ENCODE measurements around the gene ORAI2.
A peak's percentile ranks its signal among the peaks of the same experiment; 100 is the strongest.
"Not testable (repeated sequence)": the region's sequence is repeated elsewhere in the genome, so short reads cannot be mapped to it uniquely, and the experiment has no call there.

ORAI2 gene

DNA sequence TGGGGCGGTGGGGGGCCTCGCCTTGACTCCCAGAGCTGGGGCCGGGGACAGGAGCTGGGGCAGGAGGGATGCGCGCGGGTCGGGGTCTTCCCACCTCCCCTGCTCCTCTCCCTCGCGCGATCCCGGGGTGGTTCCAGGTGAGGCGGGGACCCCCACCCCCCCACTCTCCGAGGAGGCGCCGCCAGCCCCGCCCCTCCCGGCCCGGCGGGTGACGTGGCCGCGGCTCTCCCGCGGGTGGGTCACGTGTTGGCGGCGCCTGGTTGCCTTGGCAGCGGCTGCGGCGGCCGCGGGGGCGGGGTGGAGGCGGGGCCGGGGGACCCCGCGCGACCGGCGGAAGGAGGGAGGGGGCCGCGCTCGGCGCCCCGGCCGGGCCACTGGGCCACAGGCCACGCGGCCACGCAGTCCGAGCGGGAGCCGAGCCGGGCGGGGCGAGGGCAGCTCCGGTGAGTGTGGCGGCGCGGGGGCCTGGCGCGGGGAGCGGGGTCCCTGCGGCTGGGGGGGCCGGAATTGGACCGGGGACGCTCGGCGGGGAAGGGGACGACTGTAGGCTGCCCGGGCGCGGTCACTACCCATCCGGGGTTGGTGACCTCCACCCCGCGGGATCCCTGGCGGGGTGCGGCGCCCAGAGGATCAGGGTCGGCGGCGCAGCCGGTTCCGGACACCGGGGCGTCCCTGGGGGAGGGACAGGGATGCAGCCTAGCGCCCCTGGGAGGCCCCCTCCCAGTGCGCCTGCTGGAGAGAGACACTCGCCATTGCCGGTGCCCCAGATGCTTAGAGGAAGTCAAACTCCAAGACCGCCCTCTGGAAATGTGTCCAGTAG is at the start of gene ORAI2:
Gene ORAI2 (plus strand): TSS at position 357 of the 820 bp plus-strand sequence. CDS start 5,382 bp downstream, outside the sequence.
- DNase-seq (ENCODE audit: low read depth) = peak; percentile 77

DNA sequence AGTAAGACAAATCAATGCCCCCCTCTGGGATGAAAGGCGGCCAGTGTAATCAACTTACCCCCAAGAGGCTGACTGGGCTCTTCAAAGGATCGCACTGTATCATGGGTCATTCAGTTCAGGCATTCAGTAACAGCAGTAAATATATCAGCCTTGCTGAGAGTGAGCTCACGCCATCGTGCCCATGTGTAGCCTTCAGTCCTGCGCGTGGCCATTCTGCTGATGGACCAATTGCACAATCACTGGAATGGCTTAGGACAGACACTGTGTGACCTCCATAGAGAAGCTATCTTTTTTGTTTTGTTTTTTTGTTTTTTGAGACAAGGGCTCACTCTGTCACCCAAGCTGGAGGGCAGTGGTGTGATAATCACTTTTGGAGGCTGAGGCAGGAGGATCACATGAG is 46.3 kb upstream of the ORAI2 start:
- no peak for DNase-seq (ENCODE audit: low read depth)

DNA sequence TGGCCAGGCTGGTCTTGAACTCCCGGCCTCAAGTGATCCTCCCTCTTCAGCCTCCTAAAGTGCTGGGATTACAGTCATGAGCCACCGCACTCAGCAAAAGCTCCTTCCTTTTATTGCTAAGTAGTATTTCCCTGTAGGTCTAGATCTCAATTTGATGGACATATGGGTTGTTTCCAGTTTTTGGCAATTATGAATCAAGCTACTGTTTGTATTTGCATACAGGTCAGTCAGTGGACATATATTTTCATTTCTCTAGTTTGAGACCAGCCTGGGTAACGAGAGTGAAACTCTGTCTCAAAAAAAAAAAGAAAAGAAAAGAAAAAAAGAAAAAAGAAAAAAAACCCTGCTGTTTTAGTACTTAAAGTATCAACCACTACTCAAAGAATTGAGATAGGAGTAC is 43.6 kb upstream of the ORAI2 start:
- no peak for DNase-seq (ENCODE audit: low read depth)

DNA sequence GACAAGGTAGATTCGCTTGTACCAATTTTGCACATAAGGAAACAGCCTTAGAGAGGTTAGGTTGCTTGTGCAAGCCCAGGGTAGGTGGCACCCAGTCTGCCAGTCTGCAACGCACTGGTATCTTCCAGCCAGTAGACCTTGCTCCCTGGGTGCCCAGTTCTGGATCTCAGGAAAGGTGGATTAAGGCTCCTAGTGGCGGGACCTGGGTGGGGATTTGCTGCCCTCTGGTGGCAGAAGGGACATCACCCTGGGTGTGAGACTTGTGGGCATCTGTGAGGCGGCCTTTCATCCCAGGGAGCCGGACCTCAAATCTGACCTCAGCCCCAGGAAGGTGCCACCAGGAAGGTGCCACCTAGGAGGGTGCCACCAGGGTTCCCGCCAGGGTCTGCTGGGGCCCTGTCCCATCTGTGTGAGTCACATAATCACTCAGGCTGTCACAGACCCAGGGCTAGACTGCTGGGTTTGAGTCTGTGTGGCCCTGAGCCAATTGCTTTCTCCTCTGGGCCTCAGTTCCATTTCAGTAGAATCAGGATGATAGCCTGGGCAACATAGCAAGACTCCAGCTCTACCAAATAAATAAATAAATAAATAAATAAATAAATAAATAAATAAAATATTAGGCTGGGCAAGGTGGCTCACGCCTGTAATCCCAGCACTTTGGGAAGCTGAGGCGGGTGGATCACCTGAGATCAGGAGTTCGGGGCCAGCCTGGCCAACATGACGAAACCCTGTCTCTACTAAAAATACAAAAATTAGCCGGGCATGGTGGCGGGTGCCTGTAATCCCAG is 42.5 kb upstream of the ORAI2 start:
- DNase-seq (ENCODE audit: low read depth) = peak; percentile 48

DNA sequence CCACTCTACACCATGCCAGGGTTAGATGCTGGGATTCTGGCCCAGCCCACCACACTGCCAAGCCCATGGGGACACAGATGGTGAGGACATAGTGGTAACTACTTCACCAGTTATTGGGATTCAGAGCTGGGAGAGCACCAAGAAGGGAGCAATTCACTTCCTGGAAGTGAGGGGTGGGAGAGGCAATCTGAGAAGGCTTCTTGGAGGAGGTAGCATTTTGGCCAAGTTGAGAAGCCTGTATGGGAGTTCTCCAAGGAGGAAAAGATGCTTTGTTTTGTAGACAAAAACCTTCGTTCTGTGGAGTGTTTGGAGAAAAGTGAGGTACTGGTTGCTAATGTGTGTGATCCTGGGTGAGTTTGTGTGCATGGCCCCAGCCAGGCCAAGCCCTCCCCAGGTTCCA is 41.0 kb upstream of the ORAI2 start:
- no peak for DNase-seq (ENCODE audit: low read depth)

DNA sequence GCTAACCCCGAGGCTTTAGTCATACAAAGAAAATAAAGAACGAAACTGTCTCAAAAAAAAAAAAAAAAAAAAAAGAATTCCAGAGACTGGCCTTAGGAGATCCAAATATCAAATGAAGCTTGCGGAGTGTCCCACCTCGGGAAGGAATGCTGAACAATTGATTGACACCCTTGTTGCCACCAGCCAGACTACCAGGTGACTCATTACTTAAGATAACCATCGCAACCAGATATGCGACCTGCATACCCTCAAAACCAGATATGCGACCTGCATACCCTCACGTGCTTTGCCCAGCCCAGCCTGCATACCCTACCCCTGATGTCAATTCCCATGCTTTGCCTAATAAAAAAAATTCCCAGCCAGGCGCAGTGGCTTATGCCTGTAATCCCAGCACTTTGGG is 39.9 kb upstream of the ORAI2 start:
- DNase-seq (ENCODE audit: low read depth) = no peak

DNA sequence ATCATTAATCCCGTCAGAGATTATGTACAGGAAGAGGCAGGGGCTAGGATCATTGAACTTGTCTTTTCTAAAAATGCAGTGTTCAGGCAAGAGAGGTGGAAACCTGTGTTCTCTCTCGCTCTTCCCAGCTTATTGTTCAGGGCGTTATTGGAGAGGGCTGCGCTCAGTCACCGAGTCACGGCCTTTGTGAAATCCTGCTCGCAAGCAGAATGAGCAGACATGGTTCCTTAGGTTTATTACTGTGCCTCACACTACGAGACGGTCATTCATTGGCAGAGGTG is 37.8 kb upstream of the ORAI2 start:
- no peak for DNase-seq (ENCODE audit: low read depth)

DNA sequence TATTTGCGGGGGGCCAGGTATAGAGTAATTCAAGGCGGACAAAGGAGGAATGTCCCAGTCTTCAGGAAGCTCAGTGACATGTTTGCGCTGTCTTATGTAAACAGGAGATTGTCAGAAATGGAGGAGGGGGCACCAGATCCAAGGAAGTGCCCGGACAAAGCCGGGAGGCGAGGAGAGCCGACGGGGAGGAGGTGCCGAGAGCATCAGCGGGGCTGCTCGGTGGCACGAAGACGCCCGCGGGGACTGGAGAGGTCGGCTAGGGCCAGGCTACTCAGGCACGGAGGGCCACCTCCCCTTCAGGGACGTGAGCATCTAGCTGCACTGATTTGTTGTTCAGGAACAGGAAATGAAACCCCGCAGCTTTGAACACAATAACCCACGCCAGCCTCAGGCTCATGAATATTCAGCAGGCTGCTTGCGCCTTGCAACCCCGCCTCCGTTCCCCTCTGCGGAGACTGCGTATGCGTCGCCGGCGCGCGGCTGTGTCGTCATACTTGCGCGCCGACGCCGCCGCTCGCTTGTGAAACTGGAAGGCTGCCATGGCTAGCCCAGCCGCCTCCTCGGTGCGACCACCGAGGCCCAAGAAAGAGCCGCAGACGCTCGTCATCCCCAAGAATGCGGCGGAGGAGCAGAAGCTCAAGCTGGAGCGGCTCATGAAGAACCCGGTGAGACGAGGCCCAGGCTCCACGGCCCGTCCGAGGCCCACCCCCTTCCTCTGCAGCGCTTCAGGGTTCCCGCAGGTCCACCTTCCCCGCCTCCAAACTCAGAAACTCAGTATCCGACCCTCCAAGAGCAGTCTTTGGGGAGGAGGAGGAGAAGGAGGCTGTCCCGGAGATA is 37.3 kb upstream of the ORAI2 start, which contains the start of gene PRKRIP1:
Gene PRKRIP1 (plus strand): TSS at position 491 of the 837 bp plus-strand sequence. CDS start 49 bp downstream, at position 540.
- DNase-seq (ENCODE audit: low read depth) = peak; percentile 68

DNA sequence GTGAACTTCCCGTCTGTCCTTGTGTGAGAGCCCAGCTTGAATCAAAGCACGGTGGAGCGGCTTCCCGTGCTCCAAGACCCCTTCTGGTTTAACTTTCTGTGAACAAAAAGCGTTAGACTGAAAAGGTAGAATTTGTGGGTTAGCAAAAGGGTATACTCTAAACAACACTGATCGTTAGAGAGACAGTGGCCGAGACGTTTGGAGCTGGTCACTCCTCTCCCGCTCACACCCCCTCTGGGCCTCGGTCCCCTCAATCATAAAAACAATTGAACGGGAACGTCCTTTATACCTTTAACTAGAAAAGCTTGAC is 36.7 kb upstream of the ORAI2 start:
- no peak for DNase-seq (ENCODE audit: low read depth)

DNA sequence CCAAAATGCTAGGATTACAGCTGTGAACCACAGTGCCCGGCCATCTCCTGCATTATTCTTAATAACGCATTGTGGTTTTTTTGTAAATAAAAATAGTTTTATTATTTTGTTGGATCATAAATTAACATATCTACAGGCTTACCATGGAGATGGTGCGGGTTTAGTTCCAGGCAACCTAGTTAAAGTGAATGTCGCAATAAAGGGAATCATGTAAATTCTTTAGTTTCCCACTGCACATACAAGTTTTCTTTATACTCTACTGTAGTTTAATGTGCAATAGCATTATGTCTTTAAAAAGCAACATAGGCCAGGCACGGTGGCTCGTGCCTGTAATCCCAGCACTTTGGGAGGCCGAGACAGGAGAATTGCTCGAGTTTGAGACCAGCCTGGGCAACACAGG is 34.8 kb upstream of the ORAI2 start:
- no peak for DNase-seq (ENCODE audit: low read depth)

DNA sequence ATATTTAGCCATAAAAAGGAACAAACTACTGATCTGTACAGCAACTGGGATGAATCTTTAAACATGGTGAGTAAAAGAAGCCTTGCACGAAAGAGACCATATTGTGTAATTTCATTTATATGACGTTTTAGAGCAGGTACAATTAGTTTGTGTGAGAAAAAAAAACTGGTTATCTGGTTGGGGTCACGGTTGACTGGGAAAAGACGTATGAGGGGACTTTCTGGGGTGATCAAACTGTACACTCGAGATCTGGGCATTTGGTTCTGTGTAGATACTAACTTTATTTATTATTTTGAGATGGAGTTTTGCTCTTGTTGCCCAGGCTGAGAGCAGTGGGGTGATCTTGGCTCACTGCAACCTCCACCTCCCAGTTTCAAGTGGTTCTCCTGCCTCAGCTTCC is 33.0 kb upstream of the ORAI2 start:
- DNase-seq (ENCODE audit: low read depth) = no peak

DNA sequence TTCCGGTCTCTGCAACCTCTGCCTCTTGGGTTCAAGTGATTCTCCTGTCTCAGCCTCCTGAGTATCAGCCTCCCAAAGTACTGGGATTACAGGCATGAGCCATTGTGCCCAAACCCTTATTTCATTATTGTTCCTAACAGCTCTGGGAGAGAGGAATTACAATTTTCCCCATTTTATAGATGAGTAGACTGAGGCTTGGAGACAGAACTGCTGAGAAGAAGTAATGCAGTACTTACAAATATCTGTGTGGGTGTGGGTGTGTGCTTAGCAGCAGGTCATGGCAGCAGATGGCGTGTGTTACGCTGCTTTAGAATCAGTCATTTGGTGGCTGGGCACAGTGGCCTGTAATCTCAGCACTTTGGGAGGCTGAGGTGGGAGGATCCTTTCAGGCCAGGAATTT is 29.8 kb upstream of the ORAI2 start:
- no peak for DNase-seq (ENCODE audit: low read depth)

DNA sequence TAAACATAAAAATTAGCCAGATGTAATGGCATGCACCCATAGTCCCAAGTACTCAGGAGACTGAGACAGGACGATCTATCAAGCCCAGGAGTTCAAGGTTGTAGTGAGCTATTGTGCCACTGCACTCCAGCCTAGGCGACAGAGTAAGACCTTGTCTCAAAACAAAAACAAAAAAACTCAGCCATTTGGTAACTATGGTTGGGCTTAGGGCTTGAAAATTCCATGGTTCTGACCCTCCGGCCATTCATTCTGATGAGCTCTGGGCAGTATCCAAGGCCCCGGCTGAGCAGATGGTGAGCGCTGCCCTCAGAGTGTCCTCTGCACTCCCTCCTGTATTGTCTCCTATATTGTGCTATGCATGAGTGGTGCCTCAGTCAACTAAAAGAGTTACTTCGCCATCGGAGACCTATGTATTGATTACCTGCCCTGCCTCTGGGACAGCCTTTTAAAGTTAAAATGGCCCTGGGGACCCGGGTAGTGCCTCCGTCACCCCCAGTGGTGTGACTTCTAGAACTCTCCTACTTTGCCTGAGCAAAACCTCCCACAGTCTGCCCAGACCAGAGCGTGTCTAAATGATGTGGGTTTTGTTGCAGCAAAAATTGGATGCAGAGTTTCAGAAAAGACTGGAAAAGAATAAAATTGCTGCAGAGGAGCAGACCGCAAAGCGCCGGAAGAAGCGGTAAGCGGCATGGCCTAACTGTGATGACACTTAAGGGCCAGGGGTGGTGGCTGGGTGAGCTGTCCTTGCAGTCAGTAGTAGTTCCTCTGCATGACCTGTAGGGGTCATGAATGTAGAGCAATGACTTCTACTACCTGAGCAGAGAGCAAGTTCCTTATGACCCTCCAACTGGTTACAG is 29.1 kb upstream of the ORAI2 start:
- DNase-seq (ENCODE audit: low read depth) = no peak

DNA sequence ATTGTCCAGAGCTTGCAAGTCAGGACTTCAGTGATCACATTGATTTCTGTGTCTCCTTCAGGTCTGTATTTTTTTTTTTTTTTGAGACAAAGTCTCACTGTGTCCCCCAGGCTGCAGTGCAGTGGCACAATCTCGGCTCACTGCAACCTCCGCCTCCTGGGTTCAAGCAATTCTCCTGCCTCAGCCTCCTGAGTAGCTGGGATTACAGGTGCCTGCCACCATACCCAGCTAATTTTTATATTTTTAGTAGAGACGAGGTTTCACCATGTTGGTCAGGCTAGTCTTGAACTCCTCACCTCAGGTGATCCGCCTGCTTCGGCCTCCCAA is 28.6 kb upstream of the ORAI2 start:
- not testable (repeated sequence) for DNase-seq (ENCODE audit: low read depth)

DNA sequence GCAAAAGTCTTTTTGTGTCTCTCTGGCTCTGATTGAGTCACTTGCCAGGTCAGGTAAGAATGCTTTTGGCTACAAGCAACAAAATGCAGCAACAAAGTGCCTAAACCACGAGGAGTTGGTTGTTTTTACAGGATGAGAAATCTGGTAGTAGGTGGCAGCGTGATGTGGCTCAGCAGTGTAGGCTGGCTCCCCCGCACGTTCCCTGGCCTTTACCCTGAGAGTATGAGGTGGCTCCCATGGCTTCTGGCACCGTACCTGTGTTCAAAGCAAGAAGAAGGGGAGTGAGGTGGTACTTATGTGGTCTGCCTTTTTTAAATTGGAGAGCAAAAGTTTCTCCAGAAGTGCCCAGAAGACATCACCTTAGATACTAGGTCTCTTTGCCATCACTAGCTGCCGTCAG is 25.5 kb upstream of the ORAI2 start:
- DNase-seq (ENCODE audit: low read depth) = no peak

DNA sequence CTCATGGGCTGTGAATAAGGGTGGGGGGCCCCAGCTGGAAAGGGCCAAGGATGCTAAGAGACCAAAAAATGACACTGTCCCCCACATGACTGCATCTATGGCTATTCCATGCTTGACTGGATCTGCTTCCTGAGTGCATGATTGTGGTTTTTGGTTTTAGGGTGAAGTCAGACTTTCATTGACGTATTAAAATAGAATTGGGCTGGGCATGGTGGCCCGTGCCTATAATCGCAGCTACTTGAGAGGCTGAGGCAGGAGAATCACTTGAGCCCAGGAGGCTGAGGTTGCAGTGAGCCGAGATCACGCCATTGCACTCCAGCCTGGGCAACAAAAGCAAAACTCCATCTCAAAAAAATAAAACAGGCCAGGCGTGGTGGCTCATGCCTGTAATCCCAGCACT is 24.8 kb upstream of the ORAI2 start:
- DNase-seq (ENCODE audit: low read depth) = not testable (repeated sequence)

DNA sequence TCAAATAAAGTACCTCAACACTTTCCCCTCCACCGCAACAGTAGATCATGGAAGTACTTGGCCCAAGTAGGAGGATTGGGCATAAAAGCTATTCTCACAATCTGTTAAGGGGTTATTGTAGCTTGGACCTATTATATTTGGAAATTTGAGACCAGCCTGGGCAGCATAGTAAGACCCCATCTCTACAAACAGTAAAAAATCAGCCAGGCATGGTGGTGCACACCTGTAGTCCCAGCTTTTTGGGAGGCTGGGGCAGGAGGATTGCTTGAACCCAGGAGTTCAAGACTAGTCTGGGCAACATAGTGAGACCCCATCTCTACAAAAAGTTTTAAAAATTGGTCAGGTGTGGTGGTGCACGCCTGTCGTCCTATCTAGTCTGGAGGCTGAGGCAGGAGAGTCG is 24.0 kb upstream of the ORAI2 start:
- DNase-seq (ENCODE audit: low read depth) = no peak

DNA sequence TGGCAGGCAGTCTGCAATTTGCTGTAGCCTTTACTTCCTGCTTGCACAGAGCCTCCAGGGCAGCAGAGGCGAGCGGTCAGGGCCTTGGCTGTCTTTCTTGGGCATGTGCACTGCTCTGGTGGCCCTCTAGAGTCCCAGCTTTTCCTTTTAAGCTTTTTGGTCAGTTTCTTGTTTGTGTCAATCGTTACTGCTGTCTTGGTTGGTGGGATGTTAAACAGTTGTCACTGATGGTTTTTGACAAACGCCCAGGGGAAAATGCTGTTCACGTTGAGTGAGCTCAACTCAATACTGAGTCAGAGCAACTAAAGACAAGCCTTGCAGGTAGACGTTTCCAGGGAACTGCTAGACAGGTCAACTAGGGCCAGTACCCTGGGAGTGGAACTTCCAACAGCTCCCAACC is 23.3 kb upstream of the ORAI2 start:
- no peak for DNase-seq (ENCODE audit: low read depth)

DNA sequence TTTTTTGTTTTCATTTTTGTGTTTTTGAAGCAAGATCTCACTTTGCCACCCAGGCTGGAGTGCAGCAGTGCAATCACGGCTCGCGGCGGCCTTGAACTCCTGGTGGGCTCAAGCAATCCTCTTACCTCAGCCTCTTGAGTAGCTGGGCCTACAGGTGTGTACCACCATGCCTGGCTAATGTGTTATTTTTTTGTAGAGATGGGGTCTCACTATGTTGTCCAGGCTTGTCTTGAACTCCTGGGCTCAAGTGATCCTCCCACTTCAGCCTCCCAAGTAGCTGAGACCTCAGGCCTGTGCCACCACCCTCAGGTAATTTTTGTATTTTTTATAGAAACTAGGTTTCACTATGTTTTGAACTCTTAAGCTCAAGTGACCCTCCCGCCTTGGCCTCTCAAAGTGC is 22.5 kb upstream of the ORAI2 start:
- no peak for DNase-seq (ENCODE audit: low read depth)

DNA sequence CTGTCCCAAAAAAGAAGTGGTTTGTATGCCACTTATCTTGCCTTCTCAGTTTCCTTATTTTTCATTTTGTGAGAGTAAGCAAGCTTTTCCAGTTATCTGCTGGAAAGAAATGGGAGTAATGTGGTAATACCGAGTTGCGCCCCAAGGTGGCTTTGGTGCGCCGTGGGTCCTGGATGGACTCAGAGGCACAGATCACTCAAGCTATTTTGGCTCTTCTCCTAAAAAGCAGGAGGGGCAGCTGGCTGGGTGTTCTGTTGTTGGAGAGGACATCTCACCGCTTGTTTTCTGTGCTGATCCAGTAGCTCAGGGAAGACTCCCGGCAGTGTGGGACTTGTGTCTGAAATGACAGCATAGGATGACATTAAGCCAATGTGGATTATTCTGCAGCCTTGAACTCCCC is 20.8 kb upstream of the ORAI2 start:
- no peak for DNase-seq (ENCODE audit: low read depth)

DNA sequence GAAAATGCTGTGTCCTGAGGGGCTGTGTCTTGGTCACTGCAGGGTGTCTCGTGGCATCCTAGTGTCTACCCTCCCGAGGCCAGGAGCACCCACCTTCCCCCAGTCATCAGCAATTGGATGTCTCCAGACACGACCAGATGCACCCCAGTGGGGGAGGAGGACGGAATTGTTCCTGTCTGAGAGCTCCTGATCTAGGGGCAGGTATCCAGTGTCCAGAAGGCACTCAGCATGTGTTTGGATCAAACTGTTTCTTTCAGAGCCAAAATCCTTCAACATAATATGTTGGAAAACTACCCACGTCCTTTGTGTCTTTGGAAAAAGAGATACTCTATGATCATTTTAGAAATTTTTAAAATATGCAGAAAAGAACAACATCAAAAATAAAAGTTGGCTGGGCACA is 20.3 kb upstream of the ORAI2 start:
- no peak for DNase-seq (ENCODE audit: low read depth)

DNA sequence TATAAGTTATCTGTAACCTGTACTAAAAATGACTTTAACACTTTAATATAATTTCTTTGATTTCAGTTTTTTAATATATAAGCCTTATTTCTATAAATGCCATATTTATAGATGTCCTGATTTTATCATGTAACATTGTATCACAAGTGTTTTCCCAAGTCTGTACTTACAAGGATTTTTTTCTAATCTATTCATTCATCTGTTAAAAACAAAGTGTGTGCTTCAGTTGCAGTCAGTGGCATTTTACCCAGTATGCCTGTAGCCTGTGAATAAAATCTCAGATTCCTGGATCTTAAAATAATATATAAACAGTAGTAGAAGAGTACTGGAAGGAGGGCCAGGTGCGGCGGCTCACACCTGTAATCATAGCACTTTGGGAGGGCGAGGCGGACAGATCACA is 19.8 kb upstream of the ORAI2 start:
- no peak for DNase-seq (ENCODE audit: low read depth)

Measured in stimulated activated CD8-positive, alpha-beta memory T cell treated with anti-CD3 and anti-CD28 coated beads, Interleukin-12 subunit alpha, Interleukin-12 subunit beta, amount 100 ng/mL, for 1 hour (primary cell).